IMR-90 (cell line): ENCODE data around the gene PRKCSH. TPM values are rescaled to one million over a fixed set of nuclear protein-coding genes. Genes with fewer than 3 reads are reported as not detected.

ENCODE experiments used
- ATAC-seq: fragments of 200-7000 bp; cut with Tn5 transposase; 2 replicates; pipeline ENCODE4 v1.9.1; 2020; ENCODE audit warnings: low read depth, mild to moderate bottlenecking, moderate library complexity
- BruUV-seq: library from RNA; stranded (reverse); fragments of 400-500 nt; replicated peaks from 2 replicates; lab custom pipeline; 2021; lab: Mats Ljungman, UMichigan
- CTCF ChIA-PET: fragments of 300-600 bp; formaldehyde crosslinking; extraction: SDS; loops from one replicate; lab custom pipeline; 2021; ENCODE audit warnings: antibody characterized with exemption; lab: Yijun Ruan, JAX
- POLR2A ChIA-PET: fragments of 300-600 bp; sonication (Branson Sonifier 250); formaldehyde crosslinking; loops from one replicate; lab custom pipeline; 2022; ENCODE audit warnings: antibody characterized with exemption; ENCODE audit not compliant: unreplicated experiment; lab: Charles Lee
- DNase-seq: peaks from one replicate; pipeline ENCODE4 v3.0.0; 2013
- H2AFZ ChIP-seq: replicated peaks from 2 replicates; pipeline ENCODE3; 2013; ENCODE audit warnings: low read length, mild to moderate bottlenecking; ENCODE audit not compliant: poor library complexity
- H2AK5ac ChIP-seq: 2 replicates; pipeline ENCODE4 v1.6.1; 2013; ENCODE audit warnings: low read depth, low read length, inconsistent platforms
- H2AK9ac ChIP-seq: replicated peaks from 2 replicates; pipeline ENCODE3; 2013; ENCODE audit warnings: mild to moderate bottlenecking, low read depth, low read length, moderate library complexity; ENCODE audit not compliant: poor library complexity
- H2BK120ac ChIP-seq: 2 replicates; pipeline ENCODE4 v1.6.1; 2013; ENCODE audit warnings: low read depth, low read length, inconsistent platforms
- H2BK15ac ChIP-seq: 3 replicates; pipeline ENCODE4 v1.6.1; 2013; ENCODE audit warnings: low read depth, low read length, inconsistent platforms
- H2BK20ac ChIP-seq: 2 replicates; pipeline ENCODE4 v1.6.1; 2013; ENCODE audit warnings: low read depth, mild to moderate bottlenecking, inconsistent platforms, low read length, moderate library complexity
- H2BK5ac ChIP-seq: 2 replicates; pipeline ENCODE4 v1.6.1; 2013; ENCODE audit warnings: mild to moderate bottlenecking, low read depth, low read length, inconsistent platforms; ENCODE audit not compliant: poor library complexity, severe bottlenecking
- H3K14ac ChIP-seq: replicated peaks from 2 replicates; pipeline ENCODE4 v1.6.1; 2013; ENCODE audit warnings: low read depth, low read length, inconsistent platforms
- H3K18ac ChIP-seq: 2 replicates; pipeline ENCODE4 v1.6.1; 2013; ENCODE audit warnings: low read depth, low read length, control low read depth
- H3K23ac ChIP-seq: 2 replicates; pipeline ENCODE4 v1.6.1; 2013; ENCODE audit warnings: low read depth, low read length, inconsistent platforms
- H3K27ac ChIP-seq: 2 replicates; pipeline ENCODE4 v1.5.1; 2013; ENCODE audit warnings: mild to moderate bottlenecking, control low read depth, low read length; ENCODE audit not compliant: insufficient read depth
- H3K27me3 ChIP-seq: 2 replicates; pipeline ENCODE4 v1.6.1; 2013; ENCODE audit warnings: low read length; ENCODE audit not compliant: control insufficient read depth, insufficient read depth
- H3K36me3 ChIP-seq: 2 replicates; pipeline ENCODE4 v1.6.1; 2013; ENCODE audit warnings: low read length, mixed read lengths; ENCODE audit not compliant: control insufficient read depth, insufficient read depth
- H3K4ac ChIP-seq: 2 replicates; pipeline ENCODE4 v1.6.1; 2013; ENCODE audit warnings: low read depth, low read length, inconsistent platforms
- H3K4me1 ChIP-seq: 2 replicates; pipeline ENCODE4 v1.6.1; 2013; ENCODE audit warnings: low read length, mixed read lengths; ENCODE audit not compliant: control insufficient read depth, insufficient read depth
- H3K4me2 ChIP-seq: 2 replicates; pipeline ENCODE4 v1.6.1; 2013; ENCODE audit warnings: low read depth, mild to moderate bottlenecking, control low read depth, low read length, moderate library complexity
- H3K4me3 ChIP-seq: 2 replicates; pipeline ENCODE4 v1.5.1; 2013; ENCODE audit warnings: low read depth, mild to moderate bottlenecking, control low read depth, low read length, moderate library complexity; ENCODE audit not compliant: insufficient read depth
- H3K56ac ChIP-seq: 2 replicates; pipeline ENCODE4 v1.6.1; 2013; ENCODE audit warnings: low read length, inconsistent platforms; ENCODE audit not compliant: insufficient read depth; ENCODE audit errors: extremely low read depth
- H3K79me1 ChIP-seq, 2 experiments: 2 replicates each; pipeline ENCODE4 v1.6.1; 2013; ENCODE audit warnings: low read length in 2 of 2, inconsistent platforms in 1 of 2, low read depth in 1 of 2
- H3K9ac ChIP-seq: 2 replicates; pipeline ENCODE4 v1.6.1; 2013; ENCODE audit warnings: low read depth, low read length, control low read depth
- H3K9me1 ChIP-seq: 2 replicates; pipeline ENCODE4 v1.6.1; 2013; ENCODE audit warnings: low read length, inconsistent platforms; ENCODE audit not compliant: insufficient read depth
- H3K9me3 ChIP-seq: 2 replicates; pipeline ENCODE4 v1.6.1; 2013; ENCODE audit warnings: low read length; ENCODE audit not compliant: control insufficient read depth, insufficient read depth
- H4K20me1 ChIP-seq: 2 replicates; pipeline ENCODE4 v1.6.1; 2013; ENCODE audit warnings: low read length, inconsistent platforms; ENCODE audit not compliant: insufficient read depth
- H4K5ac ChIP-seq: 2 replicates; pipeline ENCODE4 v1.6.1; 2013; ENCODE audit warnings: mild to moderate bottlenecking, low read depth, low read length, control low read depth
- H4K8ac ChIP-seq, 2 experiments: 2 replicates each; pipeline ENCODE4 v1.6.1; 2013; ENCODE audit warnings: low read depth in 2 of 2, low read length in 2 of 2, control low read depth in 1 of 2, inconsistent platforms in 1 of 2
- H4K91ac ChIP-seq: 2 replicates; pipeline ENCODE4 v1.6.1; 2013; ENCODE audit warnings: low read depth, low read length, inconsistent platforms; ENCODE audit not compliant: insufficient read depth
- MAZ ChIP-seq: IDR thresholded peaks from 2 replicates; pipeline ENCODE4 v1.6.1; 2012; ENCODE audit warnings: low read depth, mild to moderate bottlenecking, low read length, improper control_type of control experiment, moderate library complexity, borderline replicate concordance
- MXI1 ChIP-seq: IDR thresholded peaks from 2 replicates; pipeline ENCODE4 v1.6.1; 2012; ENCODE audit warnings: low read depth, mild to moderate bottlenecking, low read length, moderate library complexity, borderline replicate concordance
- SMC3 ChIP-seq: fragments of 150-350 bp; IDR thresholded peaks from 2 replicates; pipeline ENCODE4 v1.6.1; 2016; ENCODE audit warnings: low read depth, mild to moderate bottlenecking, antibody characterized with exemption, low read length, moderate library complexity
- WGBS, 2 experiments: methylation state at CpG; one replicate each; pipeline versions ENCODE4 v1.1.5 to v1.1.7; 2013; ENCODE audit warnings: missing lambda C conversion rate in 2 of 2; ENCODE audit not compliant: insufficient read length in 1 of 2; ENCODE audit errors: extremely low coverage in 2 of 2; 5-methylcytosine and 5-hydroxymethylcytosine counted together
- dilution Hi-C: fragments of 300-500 bp; cut with HindIII; formaldehyde crosslinking; loops from one replicate; pipeline ENCODE4 v1.14.3; 2018; ENCODE audit warnings: low sequenced_read_pairs; ENCODE audit not compliant: unreplicated experiment
- in situ Hi-C: fragments of 300-500 bp; cut with MboI; formaldehyde crosslinking; loops from 3 replicates; pipeline ENCODE4 v1.14.3; 2019; ENCODE audit warnings: low sequenced_read_pairs, inconsistent platforms, mixed read lengths
- intact Hi-C: fragments of 100-400 bp; cut with micrococcal nuclease; formaldehyde crosslinking; loops from 2 replicates; pipeline ENCODE4 v1.10.0; 2022
- polyA plus RNA-seq, 3 experiments: library from polyadenylated mRNA; depleted of rRNA; stranded (reverse); fragments of >200 nt; gene quantifications; 2 replicates each; pipeline ENCODE4 v1.2.3, GENCODE V29; 2012; ENCODE audit warnings: low replicate concordance in 1 of 3
- total RNA-seq: library from RNA; depleted of rRNA; stranded (reverse); fragments of >200 nt; gene quantifications from 2 replicates; pipeline ENCODE4 v1.2.3, GENCODE V29; 2012

Gene PRKCSH
- total and polyA plus RNA-seq, 2 of the 4 experiments (the other 2 are of a cell fraction), result 36.0 to 252 TPM

- CTCF ChIA-PET, result no interaction called here
Measured at GRCh38 chr19:11448923-11449554, 13.6 kb downstream of the PRKCSH start.

More at GRCh38 chr19:11448923-11449554, 13.6 kb downstream of the PRKCSH start:
- DNase-seq, result no peak
- H2AFZ ChIP-seq, result no peak overlapping the region
- no peak overlapping the region for H2AK9ac ChIP-seq
- peaks cover 0 to 3% of the 10 kb centered on the region in 2 experiments; a peak in 1 of 4 replicates for H3K79me1 ChIP-seq
- 97% methylated on average over 18 of the region's 31 CpGs; no CpG with 5 or more reads in 1 of the 2 experiments for WGBS, 2 experiments
- no peaks in the 10 kb centered on the region for H3K9me1 ChIP-seq
- no peak overlapping the region for H3K4ac ChIP-seq
- intact Hi-C loops (no loop called here), in situ Hi-C loops (no loop called here), dilution Hi-C loops (no loop called here)
- H3K4me1 ChIP-seq, result no peaks in the 10 kb centered on the region; the same call in 1 of the 2 replicates
- H2BK120ac ChIP-seq, result no peak overlapping the region
- no peak overlapping the region for H2BK15ac ChIP-seq
- H2BK20ac ChIP-seq, result no peak overlapping the region
- H3K4me2 ChIP-seq, result no peak overlapping the region
- no peak overlapping the region for H3K14ac ChIP-seq
- POLR2A ChIA-PET, result no interaction called here
- no peak overlapping the region for H3K4me3 ChIP-seq
- no peak overlapping the region for H2BK5ac ChIP-seq
- H4K8ac ChIP-seq, result no peak overlapping the region
- TF ChIP-seq MAZ (no peak), MXI1 (no peak), SMC3 (no peak)
- H3K56ac ChIP-seq, result no peak overlapping the region
- no peak for ATAC-seq
- no peaks in the 10 kb centered on the region for H3K9me3 ChIP-seq
- TSS peak; percentile 80 for BruUV-seq
- no peak overlapping the region for H4K5ac ChIP-seq
- H3K9ac ChIP-seq, result no peak overlapping the region
- H4K20me1 ChIP-seq, result peaks cover 4% of the 10 kb centered on the region; the same call in 1 of the 2 replicates
- peaks cover 49% of the 10 kb centered on the region for H3K36me3 ChIP-seq
- no peak overlapping the region for H3K27ac ChIP-seq
- H3K27me3 ChIP-seq, result no peaks in the 10 kb centered on the region
- no peak overlapping the region for H3K18ac ChIP-seq
- no peak overlapping the region for H3K23ac ChIP-seq
- no peak overlapping the region for H2AK5ac ChIP-seq
- no peak overlapping the region for H4K91ac ChIP-seq
